Mesendoderm (in vitro differentiated cells): ENCODE measurements around the gene PRR27.
A peak's percentile ranks its signal among the peaks of the same experiment; 100 is the strongest.

Experiments
- DNase-seq: peaks from one replicate; pipeline ENCODE4 v3.0.0; 2013
- H2AK5ac ChIP-seq: 2 replicates; pipeline ENCODE4 v1.6.1; 2013; ENCODE audit warnings: low read length, inconsistent platforms
- H2BK120ac ChIP-seq: 2 replicates; pipeline ENCODE4 v1.6.1; 2013; ENCODE audit warnings: low read depth, mild to moderate bottlenecking, low read length, moderate library complexity, mixed read lengths
- H2BK15ac ChIP-seq: replicated peaks from 2 replicates; pipeline ENCODE4 v1.6.1; 2013; ENCODE audit warnings: low read depth, mild to moderate bottlenecking, moderate library complexity
- H2BK5ac ChIP-seq: 2 replicates; pipeline ENCODE4 v1.6.1; 2013; ENCODE audit warnings: low read length, inconsistent platforms
- H3K18ac ChIP-seq: 2 replicates; pipeline ENCODE4 v1.6.1; 2013; ENCODE audit warnings: mild to moderate bottlenecking, low read length, mixed read lengths
- H3K23ac ChIP-seq: one replicate; pipeline ENCODE4 v1.6.1; 2013; ENCODE audit warnings: low read length
- H3K27ac ChIP-seq: 2 replicates; pipeline ENCODE4 v1.5.1; 2013; ENCODE audit warnings: low read depth, mild to moderate bottlenecking, inconsistent platforms, low read length, moderate library complexity
- H3K27me3 ChIP-seq: 2 replicates; pipeline ENCODE4 v1.6.1; 2013; ENCODE audit warnings: low read length, control low read depth, mild to moderate bottlenecking, inconsistent platforms; ENCODE audit not compliant: insufficient read depth, poor library complexity
- H3K36me3 ChIP-seq: 2 replicates; pipeline ENCODE4 v1.6.1; 2013; ENCODE audit warnings: low read length, inconsistent platforms; ENCODE audit not compliant: control insufficient read depth, insufficient read depth
- H3K4ac ChIP-seq: one replicate; pipeline ENCODE4 v1.6.1; 2013; ENCODE audit warnings: low read depth, mild to moderate bottlenecking, low read length, moderate library complexity
- H3K4me1 ChIP-seq: 2 replicates; pipeline ENCODE4 v1.6.1; 2013; ENCODE audit warnings: low read depth, low read length, inconsistent platforms; ENCODE audit not compliant: control insufficient read depth
- H3K4me2 ChIP-seq: 2 replicates; pipeline ENCODE4 v1.6.1; 2013; ENCODE audit warnings: low read length
- H3K4me3 ChIP-seq: 2 replicates; pipeline ENCODE4 v1.5.1; 2013; ENCODE audit warnings: mild to moderate bottlenecking, low read length
- H3K56ac ChIP-seq: one replicate; pipeline ENCODE4 v1.6.1; 2013; ENCODE audit warnings: low read length
- H3K79me1 ChIP-seq: 2 replicates; pipeline ENCODE4 v1.6.1; 2013; ENCODE audit warnings: low read length, inconsistent platforms
- H3K79me2 ChIP-seq: 2 replicates; pipeline ENCODE4 v1.6.1; 2013; ENCODE audit warnings: mild to moderate bottlenecking, low read length; ENCODE audit not compliant: control insufficient read depth, insufficient read depth
- H3K9ac ChIP-seq: 2 replicates; pipeline ENCODE4 v1.6.1; 2013; ENCODE audit warnings: low read length, inconsistent platforms
- H4K5ac ChIP-seq: one replicate; pipeline ENCODE4 v1.6.1; 2013; ENCODE audit warnings: low read length
- H4K8ac ChIP-seq: one replicate; pipeline ENCODE4 v1.6.1; 2013; ENCODE audit warnings: low read depth, mild to moderate bottlenecking, control low read depth, low read length, moderate library complexity
- WGBS: extraction: QIAGEN DNeasy Blood & Tissue Kit; methylation state at CpG from one replicate; pipeline ENCODE4 v1.1.7; 2013; ENCODE audit warnings: low lambda C conversion rate, missing lambda C conversion rate; ENCODE audit not compliant: insufficient coverage; ENCODE audit errors: extremely low coverage; 5-methylcytosine and 5-hydroxymethylcytosine counted together

Gene PRR27

GRCh38 chr4:70190579-70190978, 36.5 kb downstream of the PRR27 start:
- Histone ChIP-seq H3K4me1 (no peaks in the 10 kb centered on the region), H3K4ac (no peak overlapping the region), H2BK5ac (no peak overlapping the region), H2AK5ac (no peak overlapping the region), H3K9ac (no peak overlapping the region), H3K23ac (no peak overlapping the region), H3K4me3 (no peak overlapping the region), H3K27ac (no peak overlapping the region), H2BK120ac (no peak overlapping the region), H3K56ac (no peak overlapping the region), H3K27me3 (no peaks in the 10 kb centered on the region), H3K79me1 (no peaks in the 10 kb centered on the region), H2BK15ac (no peak overlapping the region), H4K8ac (no peak overlapping the region), H3K36me3 (no peaks in the 10 kb centered on the region), H3K18ac (no peak overlapping the region), H3K4me2 (no peak overlapping the region), H4K5ac (no peak overlapping the region), H3K79me2 (no peaks in the 10 kb centered on the region)
- WGBS = no CpG with 5 or more reads among the region's 1 CpG
- DNase-seq = no peak

GRCh38 chr4:70191647-70192046, 37.6 kb downstream of the PRR27 start:
- H3K4me3 ChIP-seq = no peak overlapping the region
- no peaks in the 10 kb centered on the region for H3K36me3 ChIP-seq
- no peaks in the 10 kb centered on the region for H3K27me3 ChIP-seq
- H4K5ac ChIP-seq = no peak overlapping the region
- H3K79me1 ChIP-seq = no peaks in the 10 kb centered on the region
- no peak overlapping the region for H2BK15ac ChIP-seq
- H3K4me1 ChIP-seq = no peaks in the 10 kb centered on the region
- no peak overlapping the region for H2BK5ac ChIP-seq
- no peak overlapping the region for H4K8ac ChIP-seq
- no peak overlapping the region for H2BK120ac ChIP-seq
- no peak overlapping the region for H2AK5ac ChIP-seq
- WGBS = no CpG with 5 or more reads among the region's 1 CpG
- no peak overlapping the region for H3K4me2 ChIP-seq
- H3K56ac ChIP-seq = no peak overlapping the region
- no peak overlapping the region for H3K18ac ChIP-seq
- H3K27ac ChIP-seq = no peak overlapping the region
- no peak overlapping the region for H3K4ac ChIP-seq
- no peak overlapping the region for H3K23ac ChIP-seq
- no peak for DNase-seq
- no peaks in the 10 kb centered on the region for H3K79me2 ChIP-seq
- no peak overlapping the region for H3K9ac ChIP-seq

DNA sequence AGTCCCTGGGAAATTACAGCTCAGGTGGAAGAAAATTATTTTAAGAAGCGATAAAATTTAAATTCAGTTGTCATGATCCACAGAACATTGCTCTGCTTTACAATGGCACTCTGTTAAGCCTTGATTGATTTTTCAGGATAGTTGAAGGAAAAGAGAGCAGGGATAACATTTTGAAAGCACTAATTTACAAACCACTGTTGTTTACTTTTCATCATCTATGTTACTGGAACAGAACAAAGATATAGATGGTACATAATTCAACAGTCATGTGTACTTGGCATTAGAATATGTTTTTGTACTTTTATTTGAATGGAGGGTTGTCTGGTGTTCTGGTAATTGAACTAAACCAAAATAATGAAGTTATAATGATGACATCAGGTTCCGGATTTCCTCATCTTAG, 38.9 kb downstream of the PRR27 start:
- no peaks in the 10 kb centered on the region for H3K36me3 ChIP-seq
- H2BK5ac ChIP-seq = no peak overlapping the region
- H3K4me3 ChIP-seq = no peak overlapping the region
- no peaks in the 10 kb centered on the region for H3K4me1 ChIP-seq
- no peak overlapping the region for H2BK120ac ChIP-seq
- H3K4ac ChIP-seq = no peak overlapping the region
- no peak overlapping the region for H4K8ac ChIP-seq
- no peak for DNase-seq
- no peak overlapping the region for H2AK5ac ChIP-seq
- no peak overlapping the region for H3K18ac ChIP-seq
- no peak overlapping the region for H3K9ac ChIP-seq
- no CpG with 5 or more reads among the region's 2 CpGs for WGBS
- no peak overlapping the region for H3K56ac ChIP-seq
- no peaks in the 10 kb centered on the region for H3K27me3 ChIP-seq
- H4K5ac ChIP-seq = no peak overlapping the region
- H3K79me1 ChIP-seq = no peaks in the 10 kb centered on the region
- H3K27ac ChIP-seq = no peak overlapping the region
- no peak overlapping the region for H3K23ac ChIP-seq
- H3K4me2 ChIP-seq = no peak overlapping the region
- H2BK15ac ChIP-seq = no peak overlapping the region
- H3K79me2 ChIP-seq = no peaks in the 10 kb centered on the region

DNA sequence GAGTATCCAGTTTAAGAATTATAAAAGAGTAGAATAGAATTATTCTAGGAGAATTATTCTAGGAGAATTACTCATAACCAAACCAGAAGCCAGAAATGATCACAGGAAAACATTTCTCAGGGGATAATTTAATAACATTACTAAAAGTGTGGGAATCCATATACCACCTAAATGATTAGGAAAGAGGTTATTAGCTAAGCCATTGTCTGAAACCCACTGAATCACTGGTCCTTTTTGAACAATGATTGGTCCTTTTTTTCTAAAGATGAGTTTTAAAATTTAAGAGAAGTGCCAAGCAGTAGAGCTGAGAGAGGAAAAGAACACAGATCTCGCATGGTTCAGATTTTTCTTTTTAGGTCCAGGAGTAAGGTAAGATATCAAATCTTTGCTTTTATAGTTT, 41.4 kb downstream of the PRR27 start, which contains the start of gene ODAM:
Gene ODAM (plus strand): TSS at position 301 of the 400 bp plus-strand sequence. CDS start 819 bp downstream, outside the sequence.
- Histone ChIP-seq H3K36me3 (no peaks in the 10 kb centered on the region), H3K27me3 (no peaks in the 10 kb centered on the region), H3K4me2 (no peak within 1 kb of the TSS), H3K4ac (no peak within 1 kb of the TSS), H3K56ac (no peak within 1 kb of the TSS), H2AK5ac (no peak within 1 kb of the TSS), H3K4me3 (no peak within 1 kb of the TSS), H2BK5ac (no peak within 1 kb of the TSS), H3K23ac (no peak within 1 kb of the TSS), H2BK120ac (no peak within 1 kb of the TSS), H2BK15ac (no peak within 1 kb of the TSS), H3K4me1 (no peaks in the 10 kb centered on the region), H3K18ac (no peak within 1 kb of the TSS), H3K79me1 (no peaks in the 10 kb centered on the region), H4K5ac (no peak within 1 kb of the TSS), H3K27ac (no peak within 1 kb of the TSS), H3K9ac (no peak within 1 kb of the TSS), H4K8ac (no peak within 1 kb of the TSS), H3K79me2 (no peaks in the 10 kb centered on the region)
- no CpG with 5 or more reads among the region's 1 CpG for WGBS
- no peak for DNase-seq

GRCh38 chr4:70196857-70197256, 42.8 kb downstream of the PRR27 start:
- H3K9ac ChIP-seq = no peak overlapping the region
- H2BK120ac ChIP-seq = no peak overlapping the region
- H4K8ac ChIP-seq = no peak overlapping the region
- no peak overlapping the region for H3K18ac ChIP-seq
- H2BK15ac ChIP-seq = no peak overlapping the region
- H3K23ac ChIP-seq = no peak overlapping the region
- no peak overlapping the region for H3K4ac ChIP-seq
- no peaks in the 10 kb centered on the region for H3K4me1 ChIP-seq
- H3K36me3 ChIP-seq = no peaks in the 10 kb centered on the region
- H2BK5ac ChIP-seq = no peak overlapping the region
- H3K79me1 ChIP-seq = no peaks in the 10 kb centered on the region
- H3K27ac ChIP-seq = no peak overlapping the region
- H3K4me3 ChIP-seq = no peak overlapping the region
- no peak overlapping the region for H2AK5ac ChIP-seq
- WGBS = no CpG with 5 or more reads among the region's 2 CpGs
- no peak overlapping the region for H3K56ac ChIP-seq
- H3K79me2 ChIP-seq = no peaks in the 10 kb centered on the region
- H3K27me3 ChIP-seq = no peaks in the 10 kb centered on the region
- no peak for DNase-seq
- H4K5ac ChIP-seq = no peak overlapping the region
- H3K4me2 ChIP-seq = no peak overlapping the region

- Histone ChIP-seq H3K4me2 (no peak overlapping the region), H3K79me1 (no peaks in the 10 kb centered on the region), H3K9ac (no peak overlapping the region), H3K56ac (no peak overlapping the region), H3K18ac (no peak overlapping the region), H2BK5ac (no peak overlapping the region), H3K27ac (no peak overlapping the region), H3K23ac (no peak overlapping the region), H3K4ac (no peak overlapping the region), H2BK120ac (no peak overlapping the region), H3K27me3 (no peaks in the 10 kb centered on the region), H3K4me3 (no peak overlapping the region), H4K8ac (no peak overlapping the region), H3K79me2 (no peaks in the 10 kb centered on the region), H2AK5ac (no peak overlapping the region), H3K36me3 (no peaks in the 10 kb centered on the region), H3K4me1 (no peaks in the 10 kb centered on the region), H4K5ac (no peak overlapping the region), H2BK15ac (no peak overlapping the region)
- peak; percentile 61 for DNase-seq
- no CpG with 5 or more reads among the region's 2 CpGs for WGBS
Measured at GRCh38 chr4:70197842-70198241, 43.8 kb downstream of the PRR27 start.
